DOHH2 (cell line): ENCODE data around the gene KCNC1.

Source experiments
- CTCF ChIP-seq: fragments of 200-600 bp; sonication (generic); IDR thresholded peaks from one replicate; pipeline ENCODE4 v1.5.1; 2014; ENCODE audit warnings: antibody characterized with exemption, mild to moderate bottlenecking, low read depth, low read length; ENCODE audit not compliant: poor library complexity, severe bottlenecking
- EZH2phosphoT487 ChIP-seq: fragments of 200-600 bp; sonication (generic); IDR thresholded peaks from 2 replicates; pipeline ENCODE4 v1.6.1; 2017; ENCODE audit warnings: borderline replicate concordance, mild to moderate bottlenecking, antibody characterized with exemption, low read length, moderate library complexity, mixed read lengths

GRCh38 chr11:17793642-17794170 is 59.1 kb downstream of the KCNC1 start:
- TF ChIP-seq CTCF (no peak), EZH2phosphoT487 (no peak)
